AG20443 (cell line): ENCODE measurements around the gene OBP2A.

Experiments
- DNase-seq: peaks from one replicate; pipeline ENCODE4 v3.0.0; 2012; ENCODE audit warnings: low spot score, mixed read lengths

Gene OBP2A

GRCh38 chr9:135552021-135552697, 6.2 kb downstream of the OBP2A start:
- no peak for DNase-seq

DNA sequence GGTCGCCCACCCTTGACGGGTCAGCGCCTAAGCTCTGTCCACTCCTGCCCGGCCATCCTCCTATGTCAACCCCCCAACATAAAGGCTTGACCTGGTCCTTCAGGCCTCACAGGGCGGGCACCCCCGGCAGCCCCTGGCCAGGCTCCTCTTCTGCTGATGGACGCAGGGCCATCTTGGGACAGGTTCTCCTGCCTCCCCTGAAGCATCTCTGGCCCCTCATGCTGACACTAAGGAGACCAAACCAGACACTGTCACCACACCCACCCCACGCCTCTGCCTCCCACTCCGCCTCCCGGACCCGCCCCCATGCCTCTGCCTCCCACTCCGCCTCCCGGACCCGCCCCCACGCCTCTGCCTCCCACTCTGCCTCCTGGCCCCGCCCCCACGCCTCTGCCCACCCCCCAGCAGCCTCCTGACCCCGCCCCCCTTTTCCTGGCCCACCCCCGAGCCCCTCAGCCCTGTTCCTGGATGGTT, 6.8 kb downstream of the OBP2A start:
- DNase-seq: no peak

DNA sequence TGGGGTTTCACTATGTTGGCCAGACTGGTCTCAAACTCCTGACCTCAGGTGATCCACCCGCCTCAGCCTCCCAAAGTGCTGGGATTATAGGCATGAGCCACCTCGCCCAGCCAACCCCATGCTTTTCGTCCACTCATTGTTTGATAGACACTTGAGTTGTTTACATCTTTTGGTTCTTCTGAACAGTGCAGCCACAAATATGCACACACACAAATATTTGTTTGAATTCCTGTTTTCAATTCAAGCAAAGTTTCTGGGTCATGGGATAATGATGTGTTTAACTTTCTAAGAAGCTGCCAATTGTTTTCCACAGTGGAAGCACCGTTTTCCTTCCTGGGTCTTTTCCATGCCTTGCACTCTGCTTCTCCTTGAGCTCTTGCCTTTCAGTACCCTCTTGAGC, 8.8 kb downstream of the OBP2A start:
- DNase-seq: no peak

- no peak for DNase-seq
Measured at GRCh38 chr9:135555203-135555602, 9.3 kb downstream of the OBP2A start.

GRCh38 chr9:135555910-135556309, 10.0 kb downstream of the OBP2A start:
- DNase-seq: no peak

- no peak for DNase-seq
Measured at GRCh38 chr9:135559606-135560005, 13.7 kb downstream of the OBP2A start.

DNA sequence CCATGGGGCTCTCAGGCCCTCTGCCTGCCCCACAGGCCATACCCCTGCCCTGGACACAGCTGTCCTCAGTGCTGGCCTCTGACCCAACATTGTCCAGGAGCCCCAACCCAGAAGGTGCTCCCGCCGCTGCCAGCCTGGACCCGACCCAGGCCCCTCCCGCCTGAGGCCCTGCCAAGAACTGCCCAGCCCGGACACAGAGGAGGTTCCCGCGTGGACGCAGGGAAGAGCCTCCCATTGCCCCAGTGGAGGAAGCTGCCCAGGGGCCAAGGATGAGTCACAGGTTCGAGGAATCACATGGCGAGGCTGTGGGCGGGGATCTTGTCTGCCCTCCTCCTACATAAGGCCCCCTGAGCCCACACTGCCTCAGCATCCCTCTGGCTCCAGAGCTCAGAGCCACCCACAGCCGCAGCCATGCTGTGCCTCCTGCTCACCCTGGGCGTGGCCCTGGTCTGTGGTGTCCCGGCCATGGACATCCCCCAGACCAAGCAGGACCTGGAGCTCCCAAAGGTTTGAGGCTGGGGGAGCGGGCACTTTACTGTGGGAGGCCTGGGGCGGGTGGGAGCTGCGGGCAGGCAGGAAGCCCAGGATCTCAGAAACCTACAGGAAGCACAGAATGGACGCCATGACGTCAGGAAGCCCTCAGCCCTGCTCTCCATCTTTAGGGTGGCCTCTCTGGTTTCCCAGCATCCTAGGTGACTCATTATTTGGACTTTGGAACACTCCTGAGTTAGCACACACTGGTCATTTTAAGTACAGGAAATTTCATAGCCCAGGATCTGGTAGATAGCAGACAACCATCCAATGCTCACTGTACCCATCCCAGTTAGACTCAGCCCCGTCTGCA, 15.7 kb downstream of the OBP2A start, which contains the start of gene PAEP:
PAEP (plus strand) TSS at position 366 of the 844 bp plus-strand sequence.
- peak; percentile 11 for DNase-seq

DNA sequence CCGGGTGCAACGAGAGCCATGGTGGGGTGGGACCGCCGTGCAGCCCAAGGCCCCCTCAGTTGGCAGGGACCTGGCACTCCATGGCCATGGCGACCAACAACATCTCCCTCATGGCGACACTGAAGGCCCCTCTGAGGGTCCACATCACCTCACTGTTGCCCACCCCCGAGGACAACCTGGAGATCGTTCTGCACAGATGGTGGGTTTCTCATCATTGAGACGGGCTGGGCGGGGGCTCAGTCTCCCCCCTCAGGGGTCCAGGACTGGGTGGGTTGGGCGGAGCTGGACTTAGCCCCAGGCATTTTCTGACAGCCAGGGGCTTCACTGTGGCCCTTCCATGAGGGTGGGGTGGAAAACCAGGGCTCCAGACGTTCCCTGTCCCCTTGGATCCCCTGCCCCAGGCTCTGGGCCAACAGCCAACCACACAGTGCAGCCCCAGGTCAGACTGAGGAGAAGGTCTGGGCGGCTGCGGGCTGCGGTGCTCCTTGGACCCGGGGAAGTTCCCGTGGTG, 16.4 kb downstream of the OBP2A start:
- no peak for DNase-seq

DNA sequence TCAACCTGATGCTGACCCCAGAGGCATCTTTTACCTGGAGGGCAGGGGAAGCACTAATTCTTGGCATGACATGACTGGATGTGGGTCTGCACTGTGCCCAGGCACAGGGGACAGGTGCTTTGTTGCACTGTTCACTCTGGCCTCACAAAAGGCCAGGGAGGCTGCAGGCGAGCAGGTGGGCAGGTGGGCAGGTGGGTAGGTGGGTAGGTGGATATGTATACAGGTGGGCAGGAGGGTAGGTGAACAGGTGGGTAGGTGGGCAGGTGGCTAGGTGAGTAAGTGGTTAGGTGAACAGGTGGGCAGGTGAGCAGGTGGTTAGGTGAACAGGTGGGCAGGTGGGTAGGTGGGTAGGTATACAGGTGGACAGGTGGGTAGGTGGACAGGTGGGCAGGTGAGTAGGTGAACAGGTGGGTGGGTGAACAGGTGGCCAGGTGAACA, 17.1 kb downstream of the OBP2A start:
- no peak for DNase-seq

DNA sequence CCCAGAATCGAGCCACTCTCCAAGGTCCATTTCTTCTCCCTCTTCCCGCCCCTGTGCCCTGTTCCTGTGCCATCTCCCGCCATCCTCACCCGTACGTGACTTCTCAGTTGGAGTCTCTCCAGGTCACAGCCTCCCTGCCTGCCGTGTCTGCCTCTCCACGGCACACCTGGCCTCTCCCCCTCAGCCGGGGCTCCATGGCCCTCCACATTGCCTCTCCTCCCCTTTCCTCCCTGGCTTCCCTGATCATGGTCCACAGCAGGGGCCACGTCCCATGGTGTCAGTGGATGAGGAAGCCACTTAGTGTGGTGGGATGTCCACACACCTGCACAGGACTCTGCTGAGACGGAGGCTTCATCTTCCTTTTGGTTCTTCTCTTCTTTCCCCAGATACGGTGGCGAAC, 17.9 kb downstream of the OBP2A start:
- no peak for DNase-seq

GRCh38 chr9:135565141-135565628, 19.3 kb downstream of the OBP2A start:
- no peak for DNase-seq

DNA sequence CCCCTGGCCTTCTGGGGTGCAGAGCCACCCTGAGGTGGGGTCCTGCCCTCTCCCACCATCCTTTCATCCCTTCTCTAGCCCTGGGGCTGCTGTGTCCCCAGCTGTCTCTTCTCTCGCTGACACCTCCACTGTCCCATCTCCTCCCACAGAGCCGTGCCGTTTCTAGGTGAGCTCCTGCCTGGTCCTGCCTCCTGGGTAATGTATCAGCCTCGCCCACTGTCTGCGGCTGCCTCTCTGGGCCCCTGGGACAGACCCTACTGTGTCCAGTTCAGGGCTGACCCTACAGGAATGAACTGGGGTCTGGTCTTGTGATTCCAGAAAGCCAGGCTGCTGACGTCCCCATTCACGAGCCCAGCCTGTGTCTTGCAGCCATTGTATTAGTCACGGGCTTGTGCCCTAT, 19.7 kb downstream of the OBP2A start:
- DNase-seq: no peak

- no peak for DNase-seq
Measured at GRCh38 chr9:135566552-135566951, 20.6 kb downstream of the OBP2A start.

- no peak for DNase-seq
Measured at GRCh38 chr9:135567311-135567710, 21.4 kb downstream of the OBP2A start.

GRCh38 chr9:135568026-135568425, 22.1 kb downstream of the OBP2A start:
- no peak for DNase-seq

GRCh38 chr9:135570456-135570855, 24.5 kb downstream of the OBP2A start:
- DNase-seq: no peak

- DNase-seq: no peak
Measured at GRCh38 chr9:135572233-135572632, 26.3 kb downstream of the OBP2A start.

GRCh38 chr9:135573124-135573523, 27.2 kb downstream of the OBP2A start:
- no peak for DNase-seq

DNA sequence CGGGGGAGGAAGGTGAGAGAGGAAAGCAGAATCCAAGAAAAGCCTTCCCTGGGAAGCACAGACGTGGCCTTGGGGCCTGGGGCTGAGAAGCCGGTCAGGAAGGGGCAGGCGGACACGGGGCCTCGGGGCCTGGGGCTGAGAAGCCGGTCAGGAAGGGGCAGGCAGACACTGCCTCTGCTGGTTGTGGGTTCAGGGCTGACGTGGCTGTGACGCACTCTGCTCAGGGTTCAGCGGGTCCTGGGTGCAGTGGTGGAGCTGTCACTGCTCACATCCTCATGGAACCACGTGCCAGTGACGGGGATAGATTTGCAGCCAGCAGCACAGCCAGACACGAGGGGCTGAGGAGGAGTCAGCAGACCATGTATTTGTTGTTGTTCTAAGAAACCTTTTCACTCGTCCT, 28.4 kb downstream of the OBP2A start:
- peak; percentile 7 for DNase-seq

- peak; percentile 7 for DNase-seq
Measured at GRCh38 chr9:135574943-135575342, 29.0 kb downstream of the OBP2A start.

DNA sequence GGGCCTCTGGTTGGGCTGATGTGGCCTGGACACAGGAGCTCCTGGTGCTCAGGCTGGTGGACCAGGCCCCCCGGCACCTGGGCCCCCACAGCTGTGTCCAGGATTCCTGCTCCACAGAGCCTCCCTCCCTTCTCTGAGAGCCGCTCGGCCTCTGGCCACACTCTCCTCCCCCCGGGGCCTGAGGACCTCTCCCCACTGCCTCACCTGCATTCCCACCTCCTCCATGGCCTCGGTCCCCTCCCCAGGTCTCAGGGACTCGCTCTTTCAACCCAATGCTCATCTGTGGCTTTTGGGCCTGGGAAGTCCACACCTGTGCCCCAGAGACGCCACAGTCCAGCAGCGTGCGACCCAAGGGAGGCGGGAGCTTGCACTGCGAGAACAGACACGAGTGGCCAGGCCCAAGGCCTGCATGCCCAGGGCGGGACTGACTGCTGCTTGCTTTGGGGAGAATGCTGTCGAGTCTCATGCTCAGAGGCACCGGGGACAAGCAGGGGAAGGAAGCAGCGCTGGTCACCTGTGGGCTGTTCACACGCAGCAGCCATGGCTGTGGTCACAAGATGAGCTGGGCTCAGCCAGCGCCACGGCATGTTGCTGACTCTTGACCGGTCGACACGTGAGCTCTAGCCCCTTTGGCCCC, 30.2 kb downstream of the OBP2A start:
- DNase-seq: no peak

DNA sequence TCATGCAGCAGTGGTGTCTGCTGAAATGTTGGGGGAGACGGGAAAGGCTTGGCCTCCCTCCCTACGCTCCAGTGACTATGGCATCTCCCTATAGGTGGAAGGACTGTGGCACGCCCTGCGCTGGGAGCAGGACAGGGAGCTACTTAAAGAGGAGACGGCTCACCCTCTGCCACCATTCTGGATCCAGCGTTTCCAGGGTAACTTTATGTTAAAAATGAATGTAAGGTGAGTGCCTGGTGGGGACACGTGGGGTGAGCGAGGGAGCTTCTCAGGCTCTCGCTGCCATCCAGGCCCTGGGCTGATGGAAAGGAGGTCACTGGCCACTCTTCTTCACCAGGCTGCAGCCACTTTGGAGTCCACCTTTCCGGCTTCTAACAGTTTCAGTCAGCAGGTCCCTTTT, 31.3 kb downstream of the OBP2A start:
- DNase-seq: no peak
